Body of pancreas (tissue), 4 donors: Measurements from ENCODE around the gene DDX1. TPM values are rescaled to one million over a fixed set of nuclear protein-coding genes. Genes with fewer than 3 reads are reported as not detected.
A peak's percentile ranks its signal among the peaks of the same experiment; 100 is the strongest.

ENCODE experiments used
- ATAC-seq: fragments of 150-250 bp; one replicate; pipeline ENCODE4 v1.9.1; 2016
- DNase-seq, 4 donors: peaks; one replicate each; pipeline ENCODE4 v3.0.0-alpha.2; 2019
- H3K27ac ChIP-seq, 4 donors: fragments of 200-600 bp; sonication (generic); 1 replicate in 3 of 4; 2 replicates in 1 of 4; pipeline versions ENCODE4 v1.5.1 to v1.6.1; 2016 to 2019; ENCODE audit warnings: mild to moderate bottlenecking in 1 of 4, mixed read lengths in 1 of 4, moderate library complexity in 1 of 4
- H3K27me3 ChIP-seq, 2 donors: fragments of 200-600 bp; sonication (generic); one replicate each; pipeline ENCODE4 v1.6.0; 2016; ENCODE audit warnings: mild to moderate bottlenecking in 1 of 2
- H3K36me3 ChIP-seq, 2 donors: fragments of 200-600 bp; sonication (generic); replicated peaks in 1 of 2; 2 replicates each; pipeline ENCODE4 v1.5.1; 2016; ENCODE audit warnings: low read depth in 2 of 2; ENCODE audit not compliant: insufficient read depth in 1 of 2
- H3K4me1 ChIP-seq: fragments of 200-600 bp; sonication (generic); one replicate; pipeline ENCODE4 v1.6.0; 2016
- H3K4me3 ChIP-seq, 2 donors: fragments of 200-600 bp; sonication (generic); 1 replicate in 1 of 2; 2 replicates in 1 of 2; pipeline ENCODE4 v1.5.1; 2016 to 2019
- H3K9me3 ChIP-seq, 3 donors: fragments of 200-600 bp; sonication (generic); 1 replicate in 2 of 3; 2 replicates in 1 of 3; pipeline ENCODE4 v1.5.1; 2016
- POLR2A ChIP-seq, 3 donors: fragments of 450-650 bp; IDR thresholded peaks; one replicate each; pipeline ENCODE4 v1.6.1; 2016; ENCODE audit warnings: antibody characterized with exemption in 3 of 3, mild to moderate bottlenecking in 2 of 3
- WGBS, 2 donors: methylation state at CpG; one replicate each; pipeline ENCODE4 v1.1.5; 2017; 5-methylcytosine and 5-hydroxymethylcytosine counted together
- intact Hi-C: fragments of 100-400 bp; cut with DNase I; formaldehyde crosslinking; loops from one replicate; pipeline ENCODE4 v1.15.1; 2023
- total RNA-seq, 2 donors: library from RNA; depleted of rRNA; stranded (reverse); fragments of >200 nt; gene quantifications; one replicate each; pipeline ENCODE4 v1.1.0, GENCODE V29; 2016
- TF ChIP-seq, protein P1 (sequence below), 7 experiments: fragments of 450-650 bp in 4 of 7; fragments of 200-600 bp in 3 of 7; sonication (generic) in 3 of 7; IDR thresholded peaks; one replicate each; pipeline ENCODE4 v1.5.1; 2016 to 2019; ENCODE audit warnings: antibody characterized with exemption in 7 of 7

DDX1 gene
- total RNA-seq, 2 donors from 2014 or later, result 35.3 to 61.3 TPM

DNA sequence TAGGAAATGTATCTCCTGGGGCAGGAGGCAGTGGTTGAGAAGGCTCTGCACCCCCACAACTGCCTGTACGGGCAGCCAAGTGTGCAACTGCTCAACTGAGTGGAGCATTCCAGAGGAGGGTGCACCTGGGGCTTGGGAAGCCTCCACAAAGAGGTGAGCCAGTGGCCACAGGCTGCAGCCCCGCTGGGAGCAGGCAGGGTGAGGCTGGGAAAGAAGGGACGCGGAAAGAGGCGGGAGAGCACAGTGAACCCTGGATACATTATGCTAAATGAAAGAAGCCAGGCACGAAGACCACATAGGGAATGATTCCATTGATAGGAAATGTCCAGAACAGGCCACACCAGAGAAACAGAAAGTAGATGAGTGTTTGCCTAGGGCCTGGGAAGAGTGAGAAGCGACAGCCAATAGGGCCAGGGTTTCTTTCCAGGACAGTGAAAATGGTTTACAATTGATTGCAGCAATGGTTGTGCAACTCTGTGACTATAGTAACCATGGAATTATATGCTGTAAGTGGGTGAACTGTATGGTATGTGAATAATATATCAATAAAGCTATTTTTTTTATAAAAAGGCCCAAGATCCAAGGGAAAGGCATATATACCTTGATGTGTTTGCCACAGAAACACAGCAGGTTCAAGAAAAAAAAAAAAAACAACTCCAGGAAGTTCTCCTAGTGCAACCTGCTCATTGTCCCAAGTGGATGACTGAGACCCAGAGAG, 82.4 kb downstream of the DDX1 start:
- intact Hi-C loops, result no loop called here
- H3K4me1 ChIP-seq, result peaks cover 14% of the 10 kb centered on the region
- no peaks in the 10 kb centered on the region for H3K36me3 ChIP-seq
- WGBS, 2 donors, result 60 to 69% methylated on average over 7 of the region's 7 CpGs
- no peak overlapping the region for H3K4me3 ChIP-seq
- H3K27me3 ChIP-seq, result no peaks in the 10 kb centered on the region
- H3K27ac ChIP-seq, result peak overlapping the region in 2 of 4 donors; percentile 29 to 40
- H3K9me3 ChIP-seq, result no peaks in the 10 kb centered on the region
- peak; percentile 42 for ATAC-seq
- DNase-seq, result peak in 1 of 4 donors; percentile 10
- TF ChIP-seq, protein P1, sequence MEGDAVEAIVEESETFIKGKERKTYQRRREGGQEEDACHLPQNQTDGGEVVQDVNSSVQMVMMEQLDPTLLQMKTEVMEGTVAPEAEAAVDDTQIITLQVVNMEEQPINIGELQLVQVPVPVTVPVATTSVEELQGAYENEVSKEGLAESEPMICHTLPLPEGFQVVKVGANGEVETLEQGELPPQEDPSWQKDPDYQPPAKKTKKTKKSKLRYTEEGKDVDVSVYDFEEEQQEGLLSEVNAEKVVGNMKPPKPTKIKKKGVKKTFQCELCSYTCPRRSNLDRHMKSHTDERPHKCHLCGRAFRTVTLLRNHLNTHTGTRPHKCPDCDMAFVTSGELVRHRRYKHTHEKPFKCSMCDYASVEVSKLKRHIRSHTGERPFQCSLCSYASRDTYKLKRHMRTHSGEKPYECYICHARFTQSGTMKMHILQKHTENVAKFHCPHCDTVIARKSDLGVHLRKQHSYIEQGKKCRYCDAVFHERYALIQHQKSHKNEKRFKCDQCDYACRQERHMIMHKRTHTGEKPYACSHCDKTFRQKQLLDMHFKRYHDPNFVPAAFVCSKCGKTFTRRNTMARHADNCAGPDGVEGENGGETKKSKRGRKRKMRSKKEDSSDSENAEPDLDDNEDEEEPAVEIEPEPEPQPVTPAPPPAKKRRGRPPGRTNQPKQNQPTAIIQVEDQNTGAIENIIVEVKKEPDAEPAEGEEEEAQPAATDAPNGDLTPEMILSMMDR (IDR thresholded peaks at IDR 0.05), result no peak
- TF ChIP-seq POLR2A (IDR thresholded peaks at IDR 0.05), result no peak

DNA sequence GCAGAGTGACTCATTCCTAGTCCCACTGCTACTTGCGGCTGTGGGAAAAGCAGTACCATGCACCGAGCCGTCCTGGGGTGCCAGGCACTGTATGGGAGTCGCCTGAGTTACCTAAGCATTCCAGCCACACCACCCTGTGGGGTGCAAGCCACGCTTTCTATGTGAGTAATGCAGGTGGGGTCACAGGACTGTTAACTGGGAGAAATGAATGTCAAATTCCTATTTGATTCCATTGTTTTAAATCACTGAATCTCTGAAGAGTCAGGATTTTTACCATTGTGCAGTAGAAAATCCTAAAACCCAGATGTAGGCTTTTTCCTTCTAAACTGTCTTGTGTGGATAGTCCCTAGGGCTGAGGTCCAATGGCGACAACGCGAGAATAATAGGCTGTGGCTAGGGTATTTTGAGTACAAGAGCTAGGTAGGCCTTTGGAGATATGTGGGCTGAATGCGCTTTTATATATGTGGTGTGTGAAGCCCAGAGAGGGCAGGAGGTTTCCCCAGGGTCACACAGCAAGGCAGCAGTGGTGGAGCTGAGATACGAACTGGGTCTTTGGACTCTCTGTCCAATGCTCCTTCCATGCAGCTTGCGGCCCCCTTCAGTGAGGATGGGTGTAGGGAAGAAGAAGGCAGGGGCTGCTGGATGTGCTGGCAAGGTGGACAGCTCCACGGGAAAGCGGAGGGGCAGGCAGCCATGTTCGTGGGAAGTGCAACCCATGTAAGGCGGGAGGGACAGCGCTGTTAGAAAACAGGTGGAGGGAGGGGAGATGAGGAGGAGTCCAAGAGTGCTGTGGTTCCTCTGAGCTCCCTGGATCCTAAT, 83.2 kb downstream of the DDX1 start:
- Histone ChIP-seq H3K4me3 (no peak overlapping the region), H3K4me1 (peaks cover 14% of the 10 kb centered on the region), H3K27ac (peak overlapping the region in 1 of 4 donors; percentile 40), H3K27me3 (no peaks in the 10 kb centered on the region), H3K36me3 (no peaks in the 10 kb centered on the region), H3K9me3 (no peaks in the 10 kb centered on the region)
- no peak for TF ChIP-seq POLR2A (IDR thresholded peaks at IDR 0.05)
- TF ChIP-seq, protein P1 (IDR thresholded peaks at IDR 0.05), result no peak
- WGBS, 2 donors, result 87% methylated on average over 16 of the region's 16 CpGs
- DNase-seq (no peak), ATAC-seq (peak; percentile 35)
- intact Hi-C loops, result no loop called here

DNA sequence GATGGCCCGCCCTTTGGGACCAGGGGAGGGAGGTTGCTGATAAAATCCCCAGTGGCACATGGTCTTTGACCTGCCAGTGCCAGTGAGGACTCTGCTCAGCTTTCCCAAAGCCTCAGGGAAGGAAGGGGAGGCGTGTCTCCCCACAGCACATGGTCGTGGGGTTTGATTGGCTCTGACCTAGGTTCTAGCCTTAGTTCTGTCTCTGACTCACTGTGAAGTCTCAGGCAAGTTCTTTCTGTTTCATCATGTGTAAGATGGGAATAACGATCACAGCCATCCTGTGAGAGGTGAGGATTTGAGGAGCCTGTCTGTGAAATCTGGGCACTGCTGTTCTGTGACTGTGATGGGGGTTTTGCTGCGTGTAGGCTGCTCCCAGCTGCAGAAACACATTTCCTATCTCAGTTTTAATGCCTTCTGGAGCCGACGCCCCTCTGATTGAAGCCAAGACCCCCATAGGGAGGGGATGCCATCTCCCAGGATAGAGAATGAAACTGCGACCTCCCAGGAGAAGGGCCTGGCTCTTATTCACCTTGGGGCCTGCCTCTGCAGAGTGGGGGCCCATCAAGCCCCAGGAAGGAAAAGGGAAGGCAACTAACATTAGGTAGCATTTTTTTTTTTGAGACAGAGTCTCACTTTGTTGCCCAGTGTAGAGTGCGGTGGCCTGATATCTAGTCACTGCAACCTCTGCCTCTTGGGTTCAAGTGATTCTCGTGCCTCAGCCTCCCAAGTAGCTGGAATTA, 84.0 kb downstream of the DDX1 start:
- H3K9me3 ChIP-seq, result no peaks in the 10 kb centered on the region
- H3K36me3 ChIP-seq, result no peaks in the 10 kb centered on the region
- ATAC-seq, result no peak
- intact Hi-C loops, result no loop called here
- 62 to 76% methylated on average over 8 to 10 of the region's 10 CpGs for WGBS, 2 donors
- DNase-seq, result no peak
- TF ChIP-seq POLR2A (IDR thresholded peaks at IDR 0.05), result no peak
- TF ChIP-seq, protein P1 (IDR thresholded peaks at IDR 0.05), result no peak
- peaks cover 14% of the 10 kb centered on the region for H3K4me1 ChIP-seq
- H3K4me3 ChIP-seq, result no peak overlapping the region
- no peaks in the 10 kb centered on the region for H3K27me3 ChIP-seq
- no peak overlapping the region for H3K27ac ChIP-seq

DNA sequence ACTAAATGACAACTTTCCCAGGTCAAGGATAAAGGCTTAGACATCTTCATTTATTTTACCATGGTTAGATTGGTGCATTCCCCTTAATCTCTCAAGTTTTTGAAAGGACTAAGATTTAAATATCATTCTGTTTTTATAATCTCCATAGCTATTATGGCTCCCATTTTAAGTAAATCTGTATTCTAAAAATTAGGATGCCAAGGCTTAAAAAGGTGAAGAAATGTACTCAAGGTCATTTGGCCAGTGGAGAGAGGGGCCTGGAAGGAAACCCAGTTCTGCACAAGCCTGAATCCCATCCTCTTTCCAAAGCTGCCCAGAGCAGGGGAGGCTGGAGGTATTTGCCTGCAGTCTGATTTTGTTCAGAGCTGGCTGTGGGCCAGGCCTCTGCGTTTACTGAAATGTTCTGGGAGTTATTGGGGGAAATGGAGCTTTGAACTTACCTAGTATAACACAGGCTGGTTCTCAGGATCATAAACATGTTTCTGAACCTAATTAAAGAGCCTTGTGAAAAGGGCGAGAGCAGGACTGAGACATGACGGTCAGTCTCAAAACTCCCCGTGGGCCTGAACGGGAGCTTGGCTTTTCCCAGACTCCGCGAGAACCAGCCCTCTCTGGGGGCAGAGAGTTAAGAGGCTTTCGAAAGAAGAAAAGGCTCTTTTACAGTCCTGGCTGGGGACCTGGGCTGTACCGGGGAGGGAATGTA, 85.6 kb downstream of the DDX1 start:
- peak overlapping the region in 3 of 4 donors; percentile 44 to 54 (median 49) for H3K27ac ChIP-seq
- intact Hi-C loops, result no loop called here
- TF ChIP-seq POLR2A (IDR thresholded peaks at IDR 0.05), result no peak
- TF ChIP-seq, protein P1 (IDR thresholded peaks at IDR 0.05), result no peak
- no peaks in the 10 kb centered on the region for H3K27me3 ChIP-seq
- no peaks in the 10 kb centered on the region for H3K36me3 ChIP-seq
- 35 to 38% methylated on average over 9 of the region's 9 CpGs for WGBS, 2 donors
- ATAC-seq, result peak; percentile 45
- H3K9me3 ChIP-seq, result no peaks in the 10 kb centered on the region
- no peak overlapping the region for H3K4me3 ChIP-seq
- peak in 3 of 4 donors; percentile 7 to 25 (median 18) for DNase-seq
- H3K4me1 ChIP-seq, result peaks cover 14% of the 10 kb centered on the region
